ENCODE data around the gene DHFR. TPM values are rescaled to one million over a fixed set of nuclear protein-coding genes. Genes with fewer than 3 reads are reported as not detected.

DHFR gene
- total RNA-seq, result 10 to 100 TPM; 19.5 to 23.9 TPM
- 10 to 100 TPM; 31.3 to 69.8 (median 50.6) TPM for polyA plus RNA-seq (ENCODE audit: insufficient read length in 6 of 6)
- long read RNA-seq, donor 1, transcript DHFR-201 (6 exons, 3,917 nt), result major isoform, 17 of 56 reads
- long read RNA-seq, donor 1, partial matches to known transcripts, result 23 of 56 reads
- long read RNA-seq, donor 1, other reads (novel, unspliced or antisense), result 14 of 56 reads
- long read RNA-seq, donor 2, transcript DHFR-201 (6 exons, 3,917 nt), result major isoform, 23 of 56 reads
- long read RNA-seq, donor 2, partial matches to known transcripts, result 33 of 56 reads
- long read RNA-seq, donor 2, other reads (novel, unspliced or antisense), result 0 of 56 reads
- long read RNA-seq, donor 3, transcript DHFR-201 (6 exons, 3,917 nt), result major isoform, 18 of 19 reads
- long read RNA-seq, donor 3, partial matches to known transcripts, result 0 of 19 reads
- long read RNA-seq, donor 3, other reads (novel, unspliced or antisense), result 0 of 19 reads
- long read RNA-seq, donor 4, partial matches to known transcripts, result 0 of 4 reads
- long read RNA-seq, donor 4, other reads (novel, unspliced or antisense), result 1 of 4 reads
- long read RNA-seq, donor 5, transcript DHFR-201 (6 exons, 3,917 nt), result major isoform, 23 of 23 reads
- long read RNA-seq, donor 5, partial matches to known transcripts, result 0 of 23 reads
- long read RNA-seq, donor 5, other reads (novel, unspliced or antisense), result 0 of 23 reads
- long read RNA-seq, donor 6, transcript DHFR-201 (6 exons, 3,917 nt), result major isoform, 20 of 26 reads
- long read RNA-seq, donor 6, partial matches to known transcripts, result 6 of 26 reads
- long read RNA-seq, donor 6, other reads (novel, unspliced or antisense), result 0 of 26 reads
- long read RNA-seq, donor 7, transcript DHFR-201 (6 exons, 3,917 nt), result major isoform, 5 of 5 reads
- long read RNA-seq, donor 7, partial matches to known transcripts, result 0 of 5 reads
- long read RNA-seq, donor 7, other reads (novel, unspliced or antisense), result 0 of 5 reads
- long read RNA-seq, donor 8, transcript DHFR-201 (6 exons, 3,917 nt), result major isoform, 8 of 37 reads
- long read RNA-seq, donor 8, partial matches to known transcripts, result 28 of 37 reads
- long read RNA-seq, donor 8, other reads (novel, unspliced or antisense), result 0 of 37 reads
- long read RNA-seq, donor 9, result 0 reads
- long read RNA-seq, donor 10, partial matches to known transcripts, result 0 of 5 reads
- long read RNA-seq, donor 10, other reads (novel, unspliced or antisense), result 1 of 5 reads
- long read RNA-seq, donor 11, transcript DHFR-201 (6 exons, 3,917 nt), result major isoform, 20 of 20 reads
- long read RNA-seq, donor 11, partial matches to known transcripts, result 0 of 20 reads
- long read RNA-seq, donor 11, other reads (novel, unspliced or antisense), result 0 of 20 reads
- long read RNA-seq, donor 12, transcript DHFR-201 (6 exons, 3,917 nt), result major isoform, 5 of 5 reads
- long read RNA-seq, donor 12, partial matches to known transcripts, result 0 of 5 reads
- long read RNA-seq, donor 12, other reads (novel, unspliced or antisense), result 0 of 5 reads

GRCh38 chr5:80654391-80655230 lies at the start of gene DHFR, which contains the start of gene MSH3:
Gene DHFR (minus strand): TSS chr5:80654983. CDS start chr5:80654489, 494 bp downstream.
Gene MSH3 (plus strand): TSS chr5:80654652. CDS start chr5:80654728, 76 bp downstream.
- peaks cover 0 to 33% of the 10 kb centered on the region in 2 donors for H3K36me3 ChIP-seq
- TF ChIP-seq CTCF (IDR thresholded peaks at IDR 0.05), result no peak
- peak within 1 kb of the TSS; percentile 98 to 99 for H3K27ac ChIP-seq
- H3K4me1 ChIP-seq, result peaks cover 12 to 37% of the 10 kb centered on the region in 2 donors
- no peaks in the 10 kb centered on the region for H3K27me3 ChIP-seq
- intact Hi-C loops (cut with DNase I), result no loop called here
- ATAC-seq (peak; percentile 91), DNase-seq (peak; percentile 81 to 94 (median 92))
- H3K9me3 ChIP-seq, result no peaks in the 10 kb centered on the region
- H3K4me3 ChIP-seq, result peak within 1 kb of the TSS; percentile 77 to 85

- H3K27me3 ChIP-seq, result no peaks in the 10 kb centered on the region
- peaks cover 0 to 35% of the 10 kb centered on the region in 2 donors for H3K36me3 ChIP-seq
- H3K9me3 ChIP-seq, result no peaks in the 10 kb centered on the region
- TF ChIP-seq CTCF (IDR thresholded peaks at IDR 0.05), result no peak
- H3K4me3 ChIP-seq, result no peak overlapping the region
- no peak for ATAC-seq
- no peaks in the 10 kb centered on the region for H3K4me1 ChIP-seq
- no peak for DNase-seq
- intact Hi-C loops (cut with DNase I), result no loop called here
- no peak overlapping the region for H3K27ac ChIP-seq
These were observed 49.4 kb upstream of the DHFR start for GRCh38 chr5:80704221-80704620.

GRCh38 chr5:80703747-80704146 lies 49.0 kb upstream of the DHFR start:
- no peak overlapping the region for H3K27ac ChIP-seq
- peaks cover 0 to 32% of the 10 kb centered on the region in 2 donors for H3K36me3 ChIP-seq
- intact Hi-C loops (cut with DNase I), result no loop called here
- H3K4me1 ChIP-seq, result no peaks in the 10 kb centered on the region
- H3K27me3 ChIP-seq, result no peaks in the 10 kb centered on the region
- H3K9me3 ChIP-seq, result no peaks in the 10 kb centered on the region
- H3K4me3 ChIP-seq, result no peak overlapping the region
- ATAC-seq (no peak), DNase-seq (no peak)
- no peak for TF ChIP-seq CTCF (IDR thresholded peaks at IDR 0.05)

GRCh38 chr5:80703291-80703690 lies 48.5 kb upstream of the DHFR start:
- no peak overlapping the region for H3K27ac ChIP-seq
- ATAC-seq (no peak), DNase-seq (no peak)
- peaks cover 0 to 27% of the 10 kb centered on the region in 2 donors for H3K36me3 ChIP-seq
- no peaks in the 10 kb centered on the region for H3K9me3 ChIP-seq
- no peak for TF ChIP-seq CTCF (IDR thresholded peaks at IDR 0.05)
- H3K4me3 ChIP-seq, result no peak overlapping the region
- H3K27me3 ChIP-seq, result no peaks in the 10 kb centered on the region
- intact Hi-C loops (cut with DNase I), result no loop called here
- H3K4me1 ChIP-seq, result no peaks in the 10 kb centered on the region

Data from left lung (tissue), 14 donors.